ENCODE data around the gene MT1A. TPM values are rescaled to one million over a fixed set of nuclear protein-coding genes. Genes with fewer than 3 reads are reported as not detected.

Gene MT1A
- total and polyA plus RNA-seq, 10 of the 15 experiments (the other 5 are each of a cell fraction or from before 2014, with no cell fraction given) = not detected

DNA sequence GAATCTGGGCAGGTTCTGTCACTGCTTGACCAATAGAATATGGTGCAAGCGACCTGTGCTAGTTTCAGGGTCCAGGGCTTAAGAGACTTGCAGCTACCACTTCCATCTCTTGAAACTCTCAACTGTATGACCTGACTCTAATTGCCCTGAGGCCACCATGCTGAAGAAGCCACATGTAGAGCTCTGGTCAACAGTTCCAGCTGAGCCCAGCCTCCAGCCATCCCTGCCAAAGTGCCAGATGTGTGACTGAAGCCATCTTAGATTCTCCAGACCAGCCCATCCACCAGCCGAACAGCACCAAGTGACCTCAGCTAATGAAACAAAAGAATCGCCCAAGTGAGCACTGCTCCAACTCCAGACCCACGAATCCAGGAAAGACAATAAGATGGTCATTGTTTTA is 33.5 kb upstream of the MT1A start:
- H3K4me2 ChIP-seq (ENCODE audit: control insufficient read depth, insufficient read depth) = no peak overlapping the region
- ATAC-seq = no peak
- intact Hi-C loops (cut with micrococcal nuclease; ENCODE audit: unreplicated experiment) (no loop called here), in situ Hi-C loops (cut with MboI) (no loop called here)
- TF ChIP-seq, protein P1, sequence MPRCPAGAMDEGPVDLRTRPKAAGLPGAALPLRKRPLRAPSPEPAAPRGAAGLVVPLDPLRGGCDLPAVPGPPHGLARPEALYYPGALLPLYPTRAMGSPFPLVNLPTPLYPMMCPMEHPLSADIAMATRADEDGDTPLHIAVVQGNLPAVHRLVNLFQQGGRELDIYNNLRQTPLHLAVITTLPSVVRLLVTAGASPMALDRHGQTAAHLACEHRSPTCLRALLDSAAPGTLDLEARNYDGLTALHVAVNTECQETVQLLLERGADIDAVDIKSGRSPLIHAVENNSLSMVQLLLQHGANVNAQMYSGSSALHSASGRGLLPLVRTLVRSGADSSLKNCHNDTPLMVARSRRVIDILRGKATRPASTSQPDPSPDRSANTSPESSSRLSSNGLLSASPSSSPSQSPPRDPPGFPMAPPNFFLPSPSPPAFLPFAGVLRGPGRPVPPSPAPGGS (IDR thresholded peaks at IDR 0.05; ENCODE audit: borderline replicate concordance, insufficient read depth, low read depth, low read length, poor library complexity, severe bottlenecking) = no peak
- no peak for TF ChIP-seq CEBPB (IDR thresholded peaks at IDR 0.05; ENCODE audit: borderline replicate concordance in 1 of 2, low read depth in 2 of 2, low read length in 2 of 2)
- H4K20me1 ChIP-seq (ENCODE audit: control insufficient read depth, insufficient read depth) = no peaks in the 10 kb centered on the region
- FAIRE-seq = no peak
- no peak for DNase-seq (ENCODE audit: low read depth, low spot score)
- no peak overlapping the region for H3K27ac ChIP-seq (ENCODE audit: control insufficient read depth, insufficient read depth)
- no peak overlapping the region for H3K4me3 ChIP-seq
- H3K4me1 ChIP-seq (ENCODE audit: control insufficient read depth, insufficient read depth, low read length) = peaks cover 10% of the 10 kb centered on the region
- ChIA-PET SMC1A (ENCODE audit: uncharacterized antibody, unreplicated experiment) (interaction anchor here (0.8 to 2.8 kb wide), 3 partner anchors 19 to 96 kb away, joined by 3 to 22 read pairs (median 3); no protein-coding TSS in a partner anchor), RAD21 (ENCODE audit: unreplicated experiment) (interaction anchor here (1.0 to 4.9 kb wide), 3 partner anchors 29 to 97 kb away, joined by 3 to 44 read pairs (median 3); no protein-coding TSS in a partner anchor), CTCF (interaction anchor here (1.1 to 10.0 kb wide), 4 partner anchors 25 to 97 kb away, joined by 4 to 77 read pairs (median 12); no protein-coding TSS in a partner anchor), POLR2A (no interaction called here)
- no peaks in the 10 kb centered on the region for H3K9me3 ChIP-seq (replicated peaks; ENCODE audit: control insufficient read depth, insufficient read depth, low read length)
- no peaks in the 10 kb centered on the region for H3K36me3 ChIP-seq (ENCODE audit: control insufficient read depth in 2 of 2, insufficient read depth in 2 of 2, low read length in 1 of 2)
- WGBS (ENCODE audit: insufficient coverage, insufficient replicate concordance, low lambda C conversion rate, missing lambda C conversion rate) = 56% methylated on average over 4 of the region's 4 CpGs
- BruUV-seq (replicated peaks) = no TSS peak
- H3K9ac ChIP-seq (ENCODE audit: control insufficient read depth, insufficient read depth, low read length) = no peak overlapping the region
- no peaks in the 10 kb centered on the region for H3K79me2 ChIP-seq (ENCODE audit: control insufficient read depth, insufficient read depth, low read length)
- no peaks in the 10 kb centered on the region; a peak in 2 of 4 replicates for H3K27me3 ChIP-seq (replicated peaks in 1 of 2; ENCODE audit: control insufficient read depth in 2 of 2, insufficient read depth in 2 of 2, low read length in 1 of 2)
- H2AFZ ChIP-seq (ENCODE audit: control insufficient read depth, low read depth, low read length) = no peak overlapping the region

GRCh38 chr16:56605475-56605874 is 33.0 kb upstream of the MT1A start:
- H3K9ac ChIP-seq (ENCODE audit: control insufficient read depth, insufficient read depth, low read length) = no peak overlapping the region
- H3K4me1 ChIP-seq (ENCODE audit: control insufficient read depth, insufficient read depth, low read length) = peaks cover 15% of the 10 kb centered on the region
- intact Hi-C loops (cut with micrococcal nuclease; ENCODE audit: unreplicated experiment) (no loop called here), in situ Hi-C loops (cut with MboI) (no loop called here)
- ATAC-seq (no peak), DNase-seq (ENCODE audit: low read depth, low spot score) (no peak), FAIRE-seq (no peak)
- RAD21 ChIA-PET (ENCODE audit: unreplicated experiment) = interaction anchor here (0.9 to 4.9 kb wide), 4 partner anchors 25 to 96 kb away, joined by 3 to 44 read pairs (median 3); no protein-coding TSS in a partner anchor
- no TSS peak for BruUV-seq (replicated peaks)
- H3K79me2 ChIP-seq (ENCODE audit: control insufficient read depth, insufficient read depth, low read length) = no peaks in the 10 kb centered on the region
- H3K4me3 ChIP-seq = no peak overlapping the region
- CTCF ChIA-PET = interaction anchor here (1.1 to 10.0 kb wide), 4 partner anchors 25 to 96 kb away, joined by 4 to 77 read pairs (median 12); no protein-coding TSS in a partner anchor
- H3K9me3 ChIP-seq (replicated peaks; ENCODE audit: control insufficient read depth, insufficient read depth, low read length) = no peaks in the 10 kb centered on the region
- H3K27me3 ChIP-seq (replicated peaks in 1 of 2; ENCODE audit: control insufficient read depth in 2 of 2, insufficient read depth in 2 of 2, low read length in 1 of 2) = no peaks in the 10 kb centered on the region; a peak in 2 of 4 replicates
- no peaks in the 10 kb centered on the region for H4K20me1 ChIP-seq (ENCODE audit: control insufficient read depth, insufficient read depth)
- H3K27ac ChIP-seq (ENCODE audit: control insufficient read depth, insufficient read depth) = no peak overlapping the region
- SMC1A ChIA-PET (ENCODE audit: uncharacterized antibody, unreplicated experiment) = interaction anchor here (0.8 to 2.8 kb wide), 4 partner anchors 18 to 96 kb away, joined by 3 to 22 read pairs (median 3); no protein-coding TSS in a partner anchor
- H2AFZ ChIP-seq (ENCODE audit: control insufficient read depth, low read depth, low read length) = no peak overlapping the region
- 0% methylated on average over 1 of the region's 1 CpG for WGBS (ENCODE audit: insufficient coverage, insufficient replicate concordance, low lambda C conversion rate, missing lambda C conversion rate)
- no peaks in the 10 kb centered on the region for H3K36me3 ChIP-seq (ENCODE audit: control insufficient read depth in 2 of 2, insufficient read depth in 2 of 2, low read length in 1 of 2)
- H3K4me2 ChIP-seq (ENCODE audit: control insufficient read depth, insufficient read depth) = no peak overlapping the region
- POLR2A ChIA-PET = no interaction called here
- TF ChIP-seq SIN3A (IDR thresholded peaks at IDR 0.05; ENCODE audit: low read depth, low read length) (no peak), KAT2A (conservative IDR thresholded peaks at IDR 0.05; ENCODE audit: control insufficient read depth, low read depth, low read length) (no peak), E2F4 (IDR thresholded peaks at IDR 0.05; ENCODE audit: low read depth, low read length) (no peak), ATF7 (IDR thresholded peaks at IDR 0.05; ENCODE audit: low read depth) (no peak), MTA2 (IDR thresholded peaks at IDR 0.05; ENCODE audit: low read depth) (no peak), ZNF207 (IDR thresholded peaks at IDR 0.05; ENCODE audit: borderline replicate concordance) (no peak), NFYA (IDR thresholded peaks at IDR 0.05; ENCODE audit: borderline replicate concordance, low read depth, low read length) (no peak), SP1 (IDR thresholded peaks at IDR 0.05; ENCODE audit: low read depth, low read length) (no peak), ZSCAN29 (IDR thresholded peaks at IDR 0.05) (no peak), ETV6 (conservative IDR thresholded peaks at IDR 0.05 in 1 of 2, IDR thresholded peaks at IDR 0.05 in 1 of 2; ENCODE audit: borderline replicate concordance in 1 of 2, low read depth in 1 of 2) (no peak), MXI1 (IDR thresholded peaks at IDR 0.05; ENCODE audit: low read depth, low read length) (no peak)
- TF ChIP-seq, protein P2, sequence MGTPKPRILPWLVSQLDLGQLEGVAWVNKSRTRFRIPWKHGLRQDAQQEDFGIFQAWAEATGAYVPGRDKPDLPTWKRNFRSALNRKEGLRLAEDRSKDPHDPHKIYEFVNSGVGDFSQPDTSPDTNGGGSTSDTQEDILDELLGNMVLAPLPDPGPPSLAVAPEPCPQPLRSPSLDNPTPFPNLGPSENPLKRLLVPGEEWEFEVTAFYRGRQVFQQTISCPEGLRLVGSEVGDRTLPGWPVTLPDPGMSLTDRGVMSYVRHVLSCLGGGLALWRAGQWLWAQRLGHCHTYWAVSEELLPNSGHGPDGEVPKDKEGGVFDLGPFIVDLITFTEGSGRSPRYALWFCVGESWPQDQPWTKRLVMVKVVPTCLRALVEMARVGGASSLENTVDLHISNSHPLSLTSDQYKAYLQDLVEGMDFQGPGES (IDR thresholded peaks at IDR 0.05) = no peak

Data from GM12878 (cell line).